Adrenal gland (tissue), 5 donors: ENCODE measurements around the gene NOVA2.

ENCODE experiments used
- POLR2A ChIP-seq, 2 donors: fragments of 450-650 bp; IDR thresholded peaks; one replicate each; pipeline ENCODE4 v1.6.1; 2017; ENCODE audit warnings: antibody characterized with exemption in 2 of 2, mild to moderate bottlenecking in 2 of 2, moderate library complexity in 1 of 2
- TF ChIP-seq, protein P1 (sequence below), 6 experiments: fragments of 450-650 bp in 4 of 6; fragments of 200-600 bp in 2 of 6; sonication (generic) in 1 of 6; IDR thresholded peaks; 1 replicate in 5 of 6; 2 replicates in 1 of 6; pipeline versions ENCODE4 v1.5.1 to v1.8.0; 2016 to 2021; ENCODE audit warnings: antibody characterized with exemption in 6 of 6, mild to moderate bottlenecking in 2 of 6, moderate library complexity in 1 of 6
- donor health status: DM: no; HTN: no; CAD: no.

GRCh38 chr19:45954156-45954555 is 19.5 kb downstream of the NOVA2 start:
- TF ChIP-seq, protein P1, sequence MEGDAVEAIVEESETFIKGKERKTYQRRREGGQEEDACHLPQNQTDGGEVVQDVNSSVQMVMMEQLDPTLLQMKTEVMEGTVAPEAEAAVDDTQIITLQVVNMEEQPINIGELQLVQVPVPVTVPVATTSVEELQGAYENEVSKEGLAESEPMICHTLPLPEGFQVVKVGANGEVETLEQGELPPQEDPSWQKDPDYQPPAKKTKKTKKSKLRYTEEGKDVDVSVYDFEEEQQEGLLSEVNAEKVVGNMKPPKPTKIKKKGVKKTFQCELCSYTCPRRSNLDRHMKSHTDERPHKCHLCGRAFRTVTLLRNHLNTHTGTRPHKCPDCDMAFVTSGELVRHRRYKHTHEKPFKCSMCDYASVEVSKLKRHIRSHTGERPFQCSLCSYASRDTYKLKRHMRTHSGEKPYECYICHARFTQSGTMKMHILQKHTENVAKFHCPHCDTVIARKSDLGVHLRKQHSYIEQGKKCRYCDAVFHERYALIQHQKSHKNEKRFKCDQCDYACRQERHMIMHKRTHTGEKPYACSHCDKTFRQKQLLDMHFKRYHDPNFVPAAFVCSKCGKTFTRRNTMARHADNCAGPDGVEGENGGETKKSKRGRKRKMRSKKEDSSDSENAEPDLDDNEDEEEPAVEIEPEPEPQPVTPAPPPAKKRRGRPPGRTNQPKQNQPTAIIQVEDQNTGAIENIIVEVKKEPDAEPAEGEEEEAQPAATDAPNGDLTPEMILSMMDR (IDR thresholded peaks at IDR 0.05), result no peak
- TF ChIP-seq POLR2A (IDR thresholded peaks at IDR 0.05), result no peak
